CD4-positive, alpha-beta T cell (primary cell): ENCODE data around the gene PPP5C. TPM values are rescaled to one million over a fixed set of nuclear protein-coding genes. Genes with fewer than 3 reads are reported as not detected.

Experiments used
- ATAC-seq: fragments of 200-7000 bp; cut with Tn5 transposase; one replicate; pipeline ENCODE4 v1.10.0; 2022; ENCODE audit warnings: mild to moderate bottlenecking; ENCODE audit not compliant: poor library complexity
- CTCF ChIA-PET: fragments of 350-600 bp; sonication (Branson Sonifier 250); formaldehyde crosslinking; loops from one replicate; lab custom pipeline; 2021; ENCODE audit warnings: antibody characterized with exemption, inconsistent platforms; lab: Charles Lee
- POLR2A ChIA-PET: fragments of 350-600 bp; sonication (Branson Sonifier 250); formaldehyde crosslinking; loops from one replicate; lab custom pipeline; 2021; ENCODE audit warnings: antibody characterized with exemption, inconsistent platforms; lab: Charles Lee
- DNase-seq, 14 experiments: peaks; one replicate each; pipeline ENCODE4 v3.0.0-alpha.2; 2013 to 2020; ENCODE audit warnings: mixed read lengths in 2 of 14
- H3K27ac ChIP-seq, 2 donors: one replicate each; pipeline versions ENCODE4 v1.5.1 to v1.7.0; 2013; ENCODE audit warnings: low read length in 2 of 2, low read depth in 1 of 2, mild to moderate bottlenecking in 1 of 2
- H3K27me3 ChIP-seq, 2 experiments: 1 replicate in 1 of 2; 2 replicates in 1 of 2; pipeline versions ENCODE4 v1.6.1 to v1.7.0; 2013; ENCODE audit warnings: low read length in 2 of 2, control low read depth in 1 of 2, mild to moderate bottlenecking in 1 of 2, moderate library complexity in 1 of 2; ENCODE audit not compliant: insufficient read depth in 2 of 2, control insufficient read depth in 1 of 2
- H3K36me3 ChIP-seq: one replicate; pipeline ENCODE4 v1.6.1; 2013; ENCODE audit warnings: low read length, control low read depth; ENCODE audit not compliant: insufficient read depth
- H3K4me1 ChIP-seq: one replicate; pipeline ENCODE4 v1.6.1; 2013; ENCODE audit warnings: low read length, control low read depth; ENCODE audit not compliant: insufficient read depth
- H3K4me3 ChIP-seq: one replicate; pipeline ENCODE4 v1.5.1; 2013; ENCODE audit warnings: mild to moderate bottlenecking, low read length, moderate library complexity
- H3K9me3 ChIP-seq, 2 experiments: 1 replicate in 1 of 2; 2 replicates in 1 of 2; pipeline versions ENCODE4 v1.6.1 to v1.7.0; 2013; ENCODE audit warnings: low read length in 2 of 2, mild to moderate bottlenecking in 2 of 2, control low read depth in 1 of 2, moderate library complexity in 1 of 2; ENCODE audit not compliant: control insufficient read depth in 1 of 2, insufficient read depth in 1 of 2
- H3K27ac Mint-ChIP-seq: one replicate; pipeline ENCODE4 v1.8.0; 2020; ENCODE audit warnings: mixed read lengths
- H3K27me3 Mint-ChIP-seq: one replicate; pipeline ENCODE4 v1.8.0; 2021; ENCODE audit warnings: mixed read lengths
- H3K36me3 Mint-ChIP-seq: one replicate; pipeline ENCODE4 v1.8.0; 2021; ENCODE audit warnings: low read depth, mixed read lengths
- H3K4me1 Mint-ChIP-seq: one replicate; pipeline ENCODE4 v1.8.0; 2021; ENCODE audit warnings: low read depth, mixed read lengths
- H3K4me3 Mint-ChIP-seq: one replicate; pipeline ENCODE4 v1.8.0; 2020; ENCODE audit warnings: mild to moderate bottlenecking, mixed read lengths
- H3K9me3 Mint-ChIP-seq: one replicate; pipeline ENCODE4 v1.8.0; 2020; ENCODE audit warnings: mixed read lengths
- intact Hi-C, 2 experiments: fragments of 100-400 bp; cut with DNase I in 1 of 2; cut with micrococcal nuclease in 1 of 2; formaldehyde crosslinking; loops; one replicate each; pipeline versions ENCODE4 v1.15.1 to v1.9.0; 2023 to 2025; cut with DNase I, micrococcal nuclease
- total RNA-seq, 174 experiments: library from RNA in 2 of 174; stranded (reverse) in 2 of 174; gene quantifications; one replicate each; pipeline ENCODE4 v1.2.3 and lab custom pipeline; 2021 to 2026
- TF ChIP-seq, protein P1 (sequence below): fragments of 200-600 bp; IDR thresholded peaks from one replicate; pipeline ENCODE4 v1.8.0; 2022; ENCODE audit warnings: antibody characterized with exemption, mild to moderate bottlenecking

The PPP5C gene
- total RNA-seq, 2 experiments from 2014 or later = 18.9 to 20.2 TPM

DNA sequence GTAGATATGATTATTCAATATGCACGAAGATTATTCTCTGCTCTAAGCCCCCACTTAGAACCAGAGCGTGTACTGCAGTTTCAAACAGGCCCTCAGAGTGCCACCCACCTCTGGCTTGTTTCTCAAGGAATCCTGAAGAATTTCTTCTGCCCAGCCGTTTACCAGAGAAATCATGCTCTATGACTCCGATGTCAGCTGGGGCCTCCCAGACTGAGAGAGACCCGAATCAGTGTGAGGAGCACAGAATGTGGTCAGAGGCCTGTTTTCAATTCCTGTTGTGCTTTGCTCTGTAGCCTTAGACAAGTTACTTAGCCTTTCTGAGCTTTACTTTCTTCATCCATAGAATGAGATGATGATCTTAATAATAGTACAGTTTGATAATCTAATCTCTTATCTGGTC is 76.3 kb downstream of the PPP5C start:
- Histone ChIP-seq H3K4me1 (peaks cover 10% of the 10 kb centered on the region), H3K27me3 (peaks cover 41 to 42% of the 10 kb centered on the region in 2 experiments), H3K9me3 (peaks cover 0 to 6% of the 10 kb centered on the region in 2 experiments), H3K27ac (no peak overlapping the region), H3K4me3 (no peak overlapping the region), H3K36me3 (no peaks in the 10 kb centered on the region)
- H3K27ac Mint-ChIP-seq = no peak overlapping the region
- H3K4me1 Mint-ChIP-seq = peaks cover 16% of the 10 kb centered on the region
- no peak for DNase-seq
- no peak for ATAC-seq
- TF ChIP-seq, protein P1, sequence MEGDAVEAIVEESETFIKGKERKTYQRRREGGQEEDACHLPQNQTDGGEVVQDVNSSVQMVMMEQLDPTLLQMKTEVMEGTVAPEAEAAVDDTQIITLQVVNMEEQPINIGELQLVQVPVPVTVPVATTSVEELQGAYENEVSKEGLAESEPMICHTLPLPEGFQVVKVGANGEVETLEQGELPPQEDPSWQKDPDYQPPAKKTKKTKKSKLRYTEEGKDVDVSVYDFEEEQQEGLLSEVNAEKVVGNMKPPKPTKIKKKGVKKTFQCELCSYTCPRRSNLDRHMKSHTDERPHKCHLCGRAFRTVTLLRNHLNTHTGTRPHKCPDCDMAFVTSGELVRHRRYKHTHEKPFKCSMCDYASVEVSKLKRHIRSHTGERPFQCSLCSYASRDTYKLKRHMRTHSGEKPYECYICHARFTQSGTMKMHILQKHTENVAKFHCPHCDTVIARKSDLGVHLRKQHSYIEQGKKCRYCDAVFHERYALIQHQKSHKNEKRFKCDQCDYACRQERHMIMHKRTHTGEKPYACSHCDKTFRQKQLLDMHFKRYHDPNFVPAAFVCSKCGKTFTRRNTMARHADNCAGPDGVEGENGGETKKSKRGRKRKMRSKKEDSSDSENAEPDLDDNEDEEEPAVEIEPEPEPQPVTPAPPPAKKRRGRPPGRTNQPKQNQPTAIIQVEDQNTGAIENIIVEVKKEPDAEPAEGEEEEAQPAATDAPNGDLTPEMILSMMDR = no peak
- no peaks in the 10 kb centered on the region for H3K36me3 Mint-ChIP-seq
- H3K4me3 Mint-ChIP-seq = no peak overlapping the region
- H3K9me3 Mint-ChIP-seq = no peaks in the 10 kb centered on the region
- intact Hi-C loops = no loop called here
- peaks cover 68% of the 10 kb centered on the region for H3K27me3 Mint-ChIP-seq
- ChIA-PET POLR2A (no interaction called here), CTCF (interaction anchor here (0.6 to 1.1 kb wide), 2 partner anchors 115 to 117 kb away, joined by 4 read pairs; no protein-coding TSS in a partner anchor)

GRCh38 chr19:46426035-46426505 is 79.2 kb downstream of the PPP5C start:
- Mint-ChIP-seq H3K27ac (no peak overlapping the region), H3K27me3 (peaks cover 74% of the 10 kb centered on the region), H3K4me1 (peaks cover 31% of the 10 kb centered on the region), H3K4me3 (peak overlapping the region; percentile 78), H3K36me3 (no peaks in the 10 kb centered on the region), H3K9me3 (no peaks in the 10 kb centered on the region)
- POLR2A ChIA-PET = no interaction called here
- peaks cover 19% of the 10 kb centered on the region for H3K4me1 ChIP-seq
- no peak overlapping the region for H3K27ac ChIP-seq
- CTCF ChIA-PET = no interaction called here
- H3K36me3 ChIP-seq = no peaks in the 10 kb centered on the region
- DNase-seq (no peak), ATAC-seq (no peak)
- TF ChIP-seq, protein P1 = no peak
- peaks cover 52 to 62% of the 10 kb centered on the region in 2 experiments for H3K27me3 ChIP-seq
- peak overlapping the region; percentile 27 for H3K4me3 ChIP-seq
- intact Hi-C loops = no loop called here
- peaks cover 0 to 11% of the 10 kb centered on the region in 2 experiments for H3K9me3 ChIP-seq

DNA sequence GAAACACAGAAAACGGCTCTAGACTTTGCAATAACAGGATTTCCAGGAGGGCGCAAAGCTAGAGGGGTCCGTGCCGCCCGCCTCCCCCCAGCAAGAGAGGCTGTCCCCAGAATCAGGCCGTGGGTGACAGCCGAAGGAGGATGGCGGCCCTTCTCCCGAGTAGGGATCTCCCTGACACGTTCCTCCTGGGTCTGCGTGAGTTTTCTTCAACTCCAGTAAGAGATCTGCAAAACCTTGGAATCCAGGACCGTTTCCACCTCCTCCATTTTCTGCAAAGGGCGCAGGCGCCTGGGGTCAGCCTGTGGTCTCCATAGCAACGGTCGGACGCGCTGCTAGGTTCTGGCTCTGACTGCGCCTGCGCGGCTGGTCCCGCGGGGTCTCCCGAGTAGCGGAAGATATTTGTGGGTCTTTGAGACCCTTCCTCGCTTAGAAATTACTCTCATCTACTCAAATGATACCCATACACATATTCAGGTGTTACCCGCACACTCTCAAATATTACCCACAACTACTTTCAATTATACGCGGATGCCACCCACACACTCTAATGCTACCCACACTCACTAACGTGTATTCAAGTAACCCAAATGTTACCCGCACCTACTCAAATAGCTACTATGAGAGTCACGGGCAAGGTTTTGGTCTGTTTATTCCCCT is 79.7 kb downstream of the PPP5C start:
- no peaks in the 10 kb centered on the region for H3K9me3 Mint-ChIP-seq
- Histone ChIP-seq H3K27me3 (peaks cover 51 to 62% of the 10 kb centered on the region in 2 experiments), H3K4me3 (peak overlapping the region; percentile 27), H3K27ac (no peak overlapping the region), H3K4me1 (peaks cover 19% of the 10 kb centered on the region), H3K36me3 (no peaks in the 10 kb centered on the region), H3K9me3 (peaks cover 0 to 11% of the 10 kb centered on the region in 2 experiments)
- peaks cover 79% of the 10 kb centered on the region for H3K27me3 Mint-ChIP-seq
- no peak overlapping the region for H3K27ac Mint-ChIP-seq
- ATAC-seq (no peak), DNase-seq (peak in 4 of 14 experiments; percentile 10 to 46 (median 33))
- peak overlapping the region; percentile 78 for H3K4me3 Mint-ChIP-seq
- POLR2A ChIA-PET = no interaction called here
- TF ChIP-seq, protein P1 = no peak
- CTCF ChIA-PET = no interaction called here
- H3K4me1 Mint-ChIP-seq = peaks cover 31% of the 10 kb centered on the region
- no peaks in the 10 kb centered on the region for H3K36me3 Mint-ChIP-seq
- intact Hi-C loops = no loop called here
